Left ventricle myocardium inferior (tissue), 1 donor: ENCODE measurements around the gene SLC25A26. TPM values are rescaled to one million over a fixed set of nuclear protein-coding genes. Genes with fewer than 3 reads are reported as not detected.

Experiments used
- DNase-seq: peaks from one replicate; pipeline ENCODE4 v3.0.0-alpha.2; 2020
- H3K27ac ChIP-seq: fragments of 200-600 bp; replicated peaks from 2 replicates; pipeline ENCODE4 v1.8.0; 2021
- H3K27me3 ChIP-seq: fragments of 200-600 bp; 2 replicates; pipeline ENCODE4 v1.8.0; 2021; ENCODE audit warnings: low read depth
- H3K36me3 ChIP-seq: fragments of 200-600 bp; 2 replicates; pipeline ENCODE4 v1.8.0; 2021
- H3K4me1 ChIP-seq: fragments of 200-600 bp; 2 replicates; pipeline ENCODE4 v1.8.0; 2021
- H3K4me3 ChIP-seq: fragments of 200-600 bp; 2 replicates; pipeline ENCODE4 v1.8.0; 2021; ENCODE audit warnings: mild to moderate bottlenecking, moderate library complexity
- H3K9me3 ChIP-seq: fragments of 200-600 bp; replicated peaks from 2 replicates; pipeline ENCODE4 v1.8.0; 2021
- CTCF ChIP-seq: fragments of 200-600 bp; IDR thresholded peaks from 2 replicates; pipeline ENCODE4 v1.8.0; 2021; ENCODE audit warnings: antibody characterized with exemption, mild to moderate bottlenecking, borderline replicate concordance
- intact Hi-C: fragments of 100-400 bp; cut with micrococcal nuclease; formaldehyde crosslinking; loops from one replicate; pipeline ENCODE4 v1.11.0; 2022
- total RNA-seq: library from RNA; stranded (reverse); fragmentation: NEBNext Ultra II Directional; extraction: Animal tissue kit (Norgen Biotek cat#: 25700); gene quantifications from one replicate; pipeline ENCODE4 v1.2.1, GENCODE V29; 2021
- donor health status: DM: no; HTN: yes; CAD: no; lungs with severe emphysema.

SLC25A26 gene
- total RNA-seq, 1 donor from 2014 or later, result 40.7 TPM

DNA sequence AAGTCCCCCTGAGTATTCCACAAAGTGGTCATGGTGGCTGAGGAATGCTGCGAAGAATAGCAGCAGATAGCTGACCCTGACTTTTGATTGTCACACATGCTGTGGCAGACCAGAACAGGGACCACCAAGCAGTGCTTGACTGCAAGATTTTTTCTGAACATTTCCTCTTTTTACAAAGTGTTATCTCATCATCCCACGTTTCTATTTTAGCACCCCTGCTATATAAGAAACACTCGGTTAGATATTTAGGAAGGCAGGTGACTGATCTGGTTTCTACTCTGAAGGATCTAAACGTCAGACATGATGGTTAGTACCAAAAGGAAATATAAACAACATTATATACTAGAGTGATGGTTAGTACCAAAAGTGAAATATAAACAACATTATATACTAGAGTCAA, 9.1 kb downstream of the SLC25A26 start:
- DNase-seq, result no peak
- Histone ChIP-seq H3K4me3 (no peak overlapping the region), H3K27ac (no peak overlapping the region), H3K27me3 (no peaks in the 10 kb centered on the region), H3K9me3 (no peaks in the 10 kb centered on the region), H3K4me1 (peaks cover 3% of the 10 kb centered on the region), H3K36me3 (no peaks in the 10 kb centered on the region)
- intact Hi-C loops, result no loop called here
- no peak for TF ChIP-seq CTCF

DNA sequence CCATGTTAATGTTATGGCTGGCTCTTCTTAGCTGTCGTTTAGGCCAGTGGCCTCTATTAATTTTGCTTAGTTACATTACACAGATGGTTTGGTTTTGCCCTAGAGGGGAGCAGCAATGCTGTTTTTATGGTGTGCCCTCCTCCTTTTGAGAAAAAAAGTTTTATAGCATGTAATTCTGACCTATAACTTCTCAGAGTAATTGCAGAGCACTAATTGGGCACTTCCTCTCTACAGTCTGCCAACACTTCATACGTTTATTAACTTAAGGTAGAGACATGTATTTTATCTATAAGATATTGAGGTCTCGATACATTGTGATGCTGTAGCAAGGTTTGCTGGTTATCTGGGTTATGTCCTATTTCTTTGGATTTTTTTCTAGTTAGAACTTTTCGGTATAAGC, 12.2 kb downstream of the SLC25A26 start:
- no peak for DNase-seq
- H3K27ac ChIP-seq, result no peak overlapping the region
- H3K4me1 ChIP-seq, result peaks cover 3% of the 10 kb centered on the region
- intact Hi-C loops, result no loop called here
- no peak for TF ChIP-seq CTCF
- no peak overlapping the region for H3K4me3 ChIP-seq
- no peaks in the 10 kb centered on the region for H3K27me3 ChIP-seq
- no peaks in the 10 kb centered on the region for H3K36me3 ChIP-seq
- H3K9me3 ChIP-seq, result no peaks in the 10 kb centered on the region

GRCh38 chr3:66236281-66236680, 15.5 kb downstream of the SLC25A26 start:
- no peak overlapping the region for H3K4me3 ChIP-seq
- H3K4me1 ChIP-seq, result no peaks in the 10 kb centered on the region
- no peaks in the 10 kb centered on the region for H3K9me3 ChIP-seq
- no peak for DNase-seq
- no peak overlapping the region for H3K27ac ChIP-seq
- TF ChIP-seq CTCF, result no peak
- no peaks in the 10 kb centered on the region for H3K27me3 ChIP-seq
- intact Hi-C loops, result no loop called here
- peaks cover 23% of the 10 kb centered on the region for H3K36me3 ChIP-seq

- no peaks in the 10 kb centered on the region for H3K27me3 ChIP-seq
- intact Hi-C loops, result no loop called here
- H3K9me3 ChIP-seq, result no peaks in the 10 kb centered on the region
- peaks cover 23% of the 10 kb centered on the region for H3K36me3 ChIP-seq
- H3K4me3 ChIP-seq, result no peak overlapping the region
- no peak for DNase-seq
- no peak overlapping the region for H3K27ac ChIP-seq
- no peak for TF ChIP-seq CTCF
- H3K4me1 ChIP-seq, result no peaks in the 10 kb centered on the region
Observed at GRCh38 chr3:66237552-66237951, 16.8 kb downstream of the SLC25A26 start.

DNA sequence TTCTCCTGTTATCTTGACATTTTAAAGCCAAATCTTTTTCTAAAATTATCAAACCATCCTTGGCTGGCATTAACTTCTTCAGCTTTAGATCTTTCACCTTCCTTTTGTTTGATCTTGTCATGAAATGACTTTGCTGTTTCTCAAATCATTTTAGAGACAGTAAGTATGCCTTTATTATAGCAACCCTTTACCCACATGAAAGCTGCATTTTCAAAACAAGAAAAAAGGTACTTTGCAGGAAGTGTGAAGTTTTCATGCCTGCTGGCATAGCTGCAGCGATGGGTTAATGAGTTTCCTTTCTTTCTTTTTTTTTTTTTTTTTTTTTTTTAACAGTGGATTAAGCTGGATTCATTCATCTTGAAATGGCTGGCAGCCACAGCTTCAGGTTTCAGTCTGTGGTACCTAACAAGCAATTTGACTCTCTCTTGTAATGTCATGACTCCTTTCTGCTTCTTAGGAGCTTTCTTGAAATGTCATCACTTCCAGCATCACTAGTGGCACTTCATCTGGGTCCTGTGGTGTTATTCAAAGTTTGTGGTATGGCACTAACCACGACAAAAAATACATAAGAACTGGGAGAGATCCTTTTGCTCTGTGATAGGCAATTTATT, 18.8 kb downstream of the SLC25A26 start:
- Histone ChIP-seq H3K4me3 (no peak overlapping the region), H3K36me3 (peaks cover 40% of the 10 kb centered on the region)
- intact Hi-C loops, result no loop called here

More for the DNA sequence above, 18.8 kb downstream of the SLC25A26 start:
- Histone ChIP-seq H3K27ac (no peak overlapping the region), H3K27me3 (no peaks in the 10 kb centered on the region), H3K4me1 (no peaks in the 10 kb centered on the region), H3K9me3 (no peaks in the 10 kb centered on the region)
- no peak for DNase-seq
- TF ChIP-seq CTCF, result no peak
